Measurements from ENCODE around the gene TRAF3. TPM values are rescaled to one million over a fixed set of nuclear protein-coding genes. Genes with fewer than 3 reads are reported as not detected.
"Not testable (repeated sequence)": the region's sequence is repeated elsewhere in the genome, so short reads cannot be mapped to it uniquely, and the experiment has no call there.

The TRAF3 gene
- total RNA-seq, 1 donor, result 19.5 TPM

DNA sequence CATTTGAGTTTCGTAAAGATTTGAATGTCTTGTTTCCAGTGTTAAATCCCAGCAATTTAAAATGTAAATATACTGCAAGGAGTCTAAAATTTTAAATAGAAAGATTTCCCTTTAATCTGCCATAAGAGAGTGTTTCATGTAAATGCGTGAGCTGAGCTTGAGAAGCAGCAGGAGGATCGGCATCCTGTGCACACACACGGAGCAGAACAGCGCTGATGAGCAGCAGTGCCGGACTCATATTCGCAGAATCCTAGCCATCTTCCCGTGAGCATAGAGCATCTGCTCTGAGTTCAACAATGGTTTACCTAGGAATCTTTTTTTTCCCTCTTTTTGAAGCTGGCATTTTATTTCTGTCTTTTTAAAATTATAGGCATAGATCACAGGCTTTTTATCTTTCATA, 115.4 kb downstream of the TRAF3 start:
- Histone ChIP-seq H2AFZ (ENCODE audit: low read length) (no peak overlapping the region), H3K4me1 (ENCODE audit: insufficient read depth, low read length) (peaks cover 17% of the 10 kb centered on the region), H3K4me2 (ENCODE audit: insufficient read depth, low read length) (no peak overlapping the region), H4K20me1 (ENCODE audit: insufficient read depth, low read length) (peaks cover 6% of the 10 kb centered on the region), H3K27ac (ENCODE audit: low read depth, low read length) (no peak overlapping the region), H3K36me3 (ENCODE audit: insufficient read depth, low read length) (peaks cover 22% of the 10 kb centered on the region), H3K27me3 (ENCODE audit: insufficient read depth, low read length) (no peaks in the 10 kb centered on the region), H3K4me3 (ENCODE audit: insufficient read depth, low read length) (no peak overlapping the region), H3K79me2 (ENCODE audit: insufficient read depth, low read length) (no peaks in the 10 kb centered on the region), H3K9me3 (ENCODE audit: low read depth, low read length) (no peaks in the 10 kb centered on the region)
- TF ChIP-seq, protein P1, sequence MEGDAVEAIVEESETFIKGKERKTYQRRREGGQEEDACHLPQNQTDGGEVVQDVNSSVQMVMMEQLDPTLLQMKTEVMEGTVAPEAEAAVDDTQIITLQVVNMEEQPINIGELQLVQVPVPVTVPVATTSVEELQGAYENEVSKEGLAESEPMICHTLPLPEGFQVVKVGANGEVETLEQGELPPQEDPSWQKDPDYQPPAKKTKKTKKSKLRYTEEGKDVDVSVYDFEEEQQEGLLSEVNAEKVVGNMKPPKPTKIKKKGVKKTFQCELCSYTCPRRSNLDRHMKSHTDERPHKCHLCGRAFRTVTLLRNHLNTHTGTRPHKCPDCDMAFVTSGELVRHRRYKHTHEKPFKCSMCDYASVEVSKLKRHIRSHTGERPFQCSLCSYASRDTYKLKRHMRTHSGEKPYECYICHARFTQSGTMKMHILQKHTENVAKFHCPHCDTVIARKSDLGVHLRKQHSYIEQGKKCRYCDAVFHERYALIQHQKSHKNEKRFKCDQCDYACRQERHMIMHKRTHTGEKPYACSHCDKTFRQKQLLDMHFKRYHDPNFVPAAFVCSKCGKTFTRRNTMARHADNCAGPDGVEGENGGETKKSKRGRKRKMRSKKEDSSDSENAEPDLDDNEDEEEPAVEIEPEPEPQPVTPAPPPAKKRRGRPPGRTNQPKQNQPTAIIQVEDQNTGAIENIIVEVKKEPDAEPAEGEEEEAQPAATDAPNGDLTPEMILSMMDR (IDR thresholded peaks at IDR 0.05; ENCODE audit: extremely low read depth, low read depth, low read length), result no peak
- no peak for DNase-seq (ENCODE audit: insufficient read length, low spot score, missing footprints)

DNA sequence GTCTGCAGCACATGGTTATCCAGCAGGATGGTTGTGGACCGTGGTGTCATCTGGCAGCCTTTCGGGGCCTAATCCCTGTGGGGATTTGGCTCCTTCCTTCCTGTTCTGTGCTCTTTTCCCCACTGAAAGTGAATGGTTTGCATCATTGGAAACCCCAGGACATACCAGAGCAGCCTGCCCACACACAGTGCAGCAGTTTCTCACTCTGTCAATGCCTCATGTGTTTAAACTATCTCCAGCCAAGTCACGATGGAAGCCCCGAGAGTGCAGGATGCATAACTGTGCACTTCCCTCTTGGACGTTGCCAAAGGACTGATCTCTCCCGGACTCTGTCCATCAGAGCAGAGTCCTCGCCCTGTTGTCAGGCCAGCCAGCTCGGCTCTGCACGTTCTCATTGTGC, 116.2 kb downstream of the TRAF3 start:
- Histone ChIP-seq H3K79me2 (ENCODE audit: insufficient read depth, low read length) (no peaks in the 10 kb centered on the region), H3K9me3 (ENCODE audit: low read depth, low read length) (no peaks in the 10 kb centered on the region), H4K20me1 (ENCODE audit: insufficient read depth, low read length) (peaks cover 6% of the 10 kb centered on the region), H3K4me2 (ENCODE audit: insufficient read depth, low read length) (peak overlapping the region; percentile 58), H3K4me1 (ENCODE audit: insufficient read depth, low read length) (peaks cover 17% of the 10 kb centered on the region), H2AFZ (ENCODE audit: low read length) (no peak overlapping the region), H3K36me3 (ENCODE audit: insufficient read depth, low read length) (peaks cover 19% of the 10 kb centered on the region), H3K27ac (ENCODE audit: low read depth, low read length) (peak overlapping the region; percentile 47), H3K27me3 (ENCODE audit: insufficient read depth, low read length) (no peaks in the 10 kb centered on the region), H3K4me3 (ENCODE audit: insufficient read depth, low read length) (no peak overlapping the region)
- TF ChIP-seq, protein P1 (IDR thresholded peaks at IDR 0.05; ENCODE audit: extremely low read depth, low read depth, low read length), result no peak
- peak; percentile 95 for DNase-seq (ENCODE audit: insufficient read length, low spot score, missing footprints)

DNA sequence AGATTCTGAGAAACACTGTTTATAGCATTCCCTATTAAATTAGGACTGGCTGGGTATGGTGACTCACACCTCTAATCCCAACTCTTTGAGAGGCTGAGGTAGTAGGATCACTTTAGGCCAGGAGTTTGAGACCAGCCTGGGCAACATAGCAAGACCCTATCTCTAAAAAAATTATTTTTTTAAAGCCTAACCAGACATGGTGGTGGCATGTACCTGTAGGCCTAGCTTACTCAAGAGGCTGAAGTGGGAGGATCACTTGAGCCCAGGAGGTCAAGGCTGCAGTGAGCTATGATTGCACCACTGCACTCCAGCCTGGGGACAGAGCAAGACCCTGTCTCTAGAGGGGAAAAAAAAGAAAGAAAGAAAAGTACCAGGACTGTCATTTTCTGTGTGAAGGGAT, 119.5 kb downstream of the TRAF3 start:
- not testable (repeated sequence) for H3K79me2 ChIP-seq (ENCODE audit: insufficient read depth, low read length); H3K27me3 ChIP-seq (ENCODE audit: insufficient read depth, low read length); H3K27ac ChIP-seq (ENCODE audit: low read depth, low read length); H2AFZ ChIP-seq (ENCODE audit: low read length); H3K4me2 ChIP-seq (ENCODE audit: insufficient read depth, low read length); H3K9me3 ChIP-seq (ENCODE audit: low read depth, low read length); H3K4me3 ChIP-seq (ENCODE audit: insufficient read depth, low read length); DNase-seq (ENCODE audit: insufficient read length, low spot score, missing footprints); H4K20me1 ChIP-seq (ENCODE audit: insufficient read depth, low read length)
- peaks cover 14% of the 10 kb centered on the region for H3K4me1 ChIP-seq (ENCODE audit: insufficient read depth, low read length)
- peaks cover 26% of the 10 kb centered on the region for H3K36me3 ChIP-seq (ENCODE audit: insufficient read depth, low read length)

DNA sequence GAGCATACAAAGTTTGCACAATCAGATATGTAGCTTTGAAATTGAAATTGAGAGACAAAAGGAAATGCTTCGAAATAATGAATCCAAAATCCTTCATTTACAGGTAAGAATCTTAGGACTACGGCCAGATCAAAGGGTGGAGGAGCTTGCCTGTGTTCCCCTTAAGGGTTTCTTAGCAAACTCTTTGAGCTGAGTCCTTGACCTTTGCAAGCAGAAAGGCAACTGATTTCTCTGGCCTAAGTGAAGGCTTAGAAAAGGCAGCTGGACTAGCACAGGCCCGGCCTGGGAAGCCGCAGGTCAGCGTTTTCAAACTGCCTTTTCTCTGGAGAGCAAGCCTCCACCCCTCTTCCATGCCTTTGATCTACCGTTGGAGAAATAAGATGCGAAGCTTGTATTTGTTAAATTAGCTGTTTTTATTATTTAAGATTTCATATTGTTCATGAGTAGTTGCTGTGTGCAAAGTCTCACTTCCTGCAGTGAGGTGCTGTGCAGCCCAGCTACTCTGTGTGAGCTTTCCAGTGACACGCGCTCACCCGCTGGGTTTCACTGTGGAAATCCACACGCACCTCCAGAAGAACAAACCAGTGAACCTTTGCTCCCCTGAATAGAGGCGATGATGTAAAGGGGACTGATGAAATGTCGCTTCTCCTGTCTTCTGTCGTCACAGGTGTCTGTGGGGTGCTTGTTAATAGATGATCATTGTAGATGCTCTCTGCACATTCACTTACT, 120.2 kb downstream of the TRAF3 start:
- Histone ChIP-seq H3K36me3 (ENCODE audit: insufficient read depth, low read length) (peaks cover 26% of the 10 kb centered on the region), H3K4me3 (ENCODE audit: insufficient read depth, low read length) (no peak overlapping the region), H4K20me1 (ENCODE audit: insufficient read depth, low read length) (peaks cover 3% of the 10 kb centered on the region), H3K4me2 (ENCODE audit: insufficient read depth, low read length) (no peak overlapping the region), H3K79me2 (ENCODE audit: insufficient read depth, low read length) (no peaks in the 10 kb centered on the region), H3K27me3 (ENCODE audit: insufficient read depth, low read length) (no peaks in the 10 kb centered on the region), H3K4me1 (ENCODE audit: insufficient read depth, low read length) (peaks cover 12% of the 10 kb centered on the region), H3K27ac (ENCODE audit: low read depth, low read length) (no peak overlapping the region), H2AFZ (ENCODE audit: low read length) (no peak overlapping the region), H3K9me3 (ENCODE audit: low read depth, low read length) (no peaks in the 10 kb centered on the region)
- TF ChIP-seq, protein P1 (IDR thresholded peaks at IDR 0.05; ENCODE audit: extremely low read depth, low read depth, low read length), result no peak
- DNase-seq (ENCODE audit: insufficient read length, low spot score, missing footprints), result peak; percentile 38
